Cardiac muscle cell (in vitro differentiated cells and primary cell): ENCODE measurements around the gene DDX51. TPM values are rescaled to one million over a fixed set of nuclear protein-coding genes. Genes with fewer than 3 reads are reported as not detected.

ENCODE experiments used
- DNase-seq, 2 donors: peaks; one replicate each; pipeline versions ENCODE4 v3.0.0 to v3.0.0-alpha.2; 2010 to 2017; ENCODE audit warnings: low read depth in 1 of 2, low spot score in 1 of 2
- H3K27ac ChIP-seq: fragments of 200-600 bp; sonication (generic); 2 replicates; pipeline ENCODE4 v1.5.1; 2016
- H3K27me3 ChIP-seq: fragments of 200-600 bp; sonication (generic); 2 replicates; pipeline ENCODE4 v1.6.0; 2016; ENCODE audit warnings: control low read depth
- H3K36me3 ChIP-seq: fragments of 200-600 bp; sonication (generic); 2 replicates; pipeline ENCODE4 v1.5.1; 2016; ENCODE audit warnings: control low read depth
- H3K4me1 ChIP-seq: fragments of 200-600 bp; sonication (generic); 2 replicates; pipeline ENCODE4 v1.8.1; 2017; ENCODE audit warnings: low read depth, mild to moderate bottlenecking, mixed run types
- H3K4me3 ChIP-seq: fragments of 200-600 bp; sonication (generic); 2 replicates; pipeline ENCODE4 v1.5.1; 2016; ENCODE audit warnings: mild to moderate bottlenecking
- H3K9me3 ChIP-seq: fragments of 200-600 bp; sonication (generic); 2 replicates; pipeline ENCODE4 v1.5.1; 2017; ENCODE audit warnings: low read depth, mild to moderate bottlenecking, control low read depth
- polyA plus RNA-seq: library from polyadenylated mRNA; unstranded; fragments of >200 nt; fragmentation: Nextera tagmentation; extraction: Ambion mirVana; gene quantifications from 2 replicates; pipeline ENCODE4 v1.2.1, GENCODE V29; 2016
- total RNA-seq: library from RNA; depleted of rRNA; stranded (reverse); fragments of >200 nt; gene quantifications from 2 replicates; pipeline ENCODE4 v1.2.3, GENCODE V29; 2016
- TF ChIP-seq, protein P1 (sequence below): IDR thresholded peaks from 2 replicates; pipeline ENCODE4 v1.5.1; 2012; ENCODE audit warnings: low read depth, mild to moderate bottlenecking, low read length

The DDX51 gene
- total and polyA plus RNA-seq, 2 experiments from 2014 or later, result 15.6 to 22.9 TPM

GRCh38 chr12:132154941-132155770 is 11.0 kb upstream of the DDX51 start:
- Histone ChIP-seq H3K4me1 (no peaks in the 10 kb centered on the region), H3K9me3 (no peaks in the 10 kb centered on the region), H3K36me3 (no peaks in the 10 kb centered on the region), H3K27me3 (no peaks in the 10 kb centered on the region), H3K27ac (no peak overlapping the region), H3K4me3 (no peak overlapping the region)
- TF ChIP-seq, protein P1, sequence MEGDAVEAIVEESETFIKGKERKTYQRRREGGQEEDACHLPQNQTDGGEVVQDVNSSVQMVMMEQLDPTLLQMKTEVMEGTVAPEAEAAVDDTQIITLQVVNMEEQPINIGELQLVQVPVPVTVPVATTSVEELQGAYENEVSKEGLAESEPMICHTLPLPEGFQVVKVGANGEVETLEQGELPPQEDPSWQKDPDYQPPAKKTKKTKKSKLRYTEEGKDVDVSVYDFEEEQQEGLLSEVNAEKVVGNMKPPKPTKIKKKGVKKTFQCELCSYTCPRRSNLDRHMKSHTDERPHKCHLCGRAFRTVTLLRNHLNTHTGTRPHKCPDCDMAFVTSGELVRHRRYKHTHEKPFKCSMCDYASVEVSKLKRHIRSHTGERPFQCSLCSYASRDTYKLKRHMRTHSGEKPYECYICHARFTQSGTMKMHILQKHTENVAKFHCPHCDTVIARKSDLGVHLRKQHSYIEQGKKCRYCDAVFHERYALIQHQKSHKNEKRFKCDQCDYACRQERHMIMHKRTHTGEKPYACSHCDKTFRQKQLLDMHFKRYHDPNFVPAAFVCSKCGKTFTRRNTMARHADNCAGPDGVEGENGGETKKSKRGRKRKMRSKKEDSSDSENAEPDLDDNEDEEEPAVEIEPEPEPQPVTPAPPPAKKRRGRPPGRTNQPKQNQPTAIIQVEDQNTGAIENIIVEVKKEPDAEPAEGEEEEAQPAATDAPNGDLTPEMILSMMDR, result no peak
- peak; percentile 14 to 28 for DNase-seq

- H3K27me3 ChIP-seq, result no peaks in the 10 kb centered on the region
- DNase-seq, result no peak
- no peaks in the 10 kb centered on the region for H3K9me3 ChIP-seq
- no peak overlapping the region for H3K27ac ChIP-seq
- H3K36me3 ChIP-seq, result no peaks in the 10 kb centered on the region
- H3K4me3 ChIP-seq, result no peak overlapping the region
- TF ChIP-seq, protein P1, result no peak
- no peaks in the 10 kb centered on the region for H3K4me1 ChIP-seq
These were observed 10.2 kb upstream of the DDX51 start for GRCh38 chr12:132154341-132154761.

- Histone ChIP-seq H3K36me3 (no peaks in the 10 kb centered on the region), H3K4me1 (no peaks in the 10 kb centered on the region), H3K27ac (no peak overlapping the region), H3K9me3 (no peaks in the 10 kb centered on the region), H3K27me3 (no peaks in the 10 kb centered on the region), H3K4me3 (no peak overlapping the region)
- peak; percentile 85 to 87 for DNase-seq
- TF ChIP-seq, protein P1, result peak; percentile 90
These were observed 9.6 kb upstream of the DDX51 start for GRCh38 chr12:132153501-132154340.

- TF ChIP-seq, protein P1, result no peak
- no peaks in the 10 kb centered on the region for H3K9me3 ChIP-seq
- no peak overlapping the region for H3K4me3 ChIP-seq
- no peak for DNase-seq
- no peaks in the 10 kb centered on the region for H3K27me3 ChIP-seq
- H3K36me3 ChIP-seq, result no peaks in the 10 kb centered on the region
- no peak overlapping the region for H3K27ac ChIP-seq
- H3K4me1 ChIP-seq, result no peaks in the 10 kb centered on the region
These were observed 8.8 kb upstream of the DDX51 start for GRCh38 chr12:132152953-132153352.

GRCh38 chr12:132152411-132152821 is 8.3 kb upstream of the DDX51 start:
- Histone ChIP-seq H3K9me3 (no peaks in the 10 kb centered on the region), H3K4me1 (no peaks in the 10 kb centered on the region), H3K36me3 (no peaks in the 10 kb centered on the region), H3K27ac (no peak overlapping the region), H3K27me3 (no peaks in the 10 kb centered on the region), H3K4me3 (no peak overlapping the region)
- TF ChIP-seq, protein P1, result no peak
- no peak for DNase-seq
